Upper lobe of right lung (tissue), 1 donor: Measurements from ENCODE around the gene RPH3AL. TPM values are rescaled to one million over a fixed set of nuclear protein-coding genes. Genes with fewer than 3 reads are reported as not detected.
"Not testable (repeated sequence)": the region's sequence is repeated elsewhere in the genome, so short reads cannot be mapped to it uniquely, and the experiment has no call there.

Source experiments
- ATAC-seq: fragments of 200-7000 bp; cut with Tn5 transposase; one replicate; pipeline ENCODE4 v1.9.1; 2020; ENCODE audit warnings: mild to moderate bottlenecking, moderate library complexity
- DNase-seq: peaks from one replicate; pipeline ENCODE4 v3.0.0-alpha.2; 2020
- H3K27ac ChIP-seq: fragments of 200-600 bp; one replicate; pipeline ENCODE4 v1.8.0; 2022
- H3K27me3 ChIP-seq: fragments of 200-600 bp; one replicate; pipeline ENCODE4 v1.8.0; 2022; ENCODE audit warnings: mild to moderate bottlenecking
- H3K36me3 ChIP-seq: fragments of 200-600 bp; one replicate; pipeline ENCODE4 v1.8.0; 2022
- H3K4me1 ChIP-seq: fragments of 200-600 bp; one replicate; pipeline ENCODE4 v1.8.0; 2022
- H3K4me3 ChIP-seq: fragments of 200-600 bp; one replicate; pipeline ENCODE4 v1.8.0; 2022; ENCODE audit warnings: mild to moderate bottlenecking
- H3K9me3 ChIP-seq: fragments of 200-600 bp; one replicate; pipeline ENCODE4 v1.8.0; 2022
- CTCF ChIP-seq: fragments of 200-600 bp; IDR thresholded peaks from one replicate; pipeline ENCODE4 v1.8.0; 2022; ENCODE audit warnings: antibody characterized with exemption
- intact Hi-C: fragments of 100-400 bp; cut with DNase I; formaldehyde crosslinking; loops from one replicate; pipeline ENCODE4 v1.11.0; 2022
- total RNA-seq: library from RNA; stranded (reverse); fragmentation: NEBNext Ultra II Directional; extraction: Animal tissue kit (Norgen Biotek cat#: 25700); gene quantifications from one replicate; pipeline ENCODE4 v1.2.1, GENCODE V29; 2021
- donor health status: DM: no; HTN: yes; CAD: no; lungs with severe emphysema.

RPH3AL gene
- total RNA-seq, 1 donor from 2014 or later: 33.3 TPM

- H3K36me3 ChIP-seq: no peaks in the 10 kb centered on the region
- H3K9me3 ChIP-seq: no peaks in the 10 kb centered on the region
- no peak for TF ChIP-seq CTCF
- peak overlapping the region; percentile 72 for H3K27ac ChIP-seq
- DNase-seq (no peak), ATAC-seq (no peak)
- no peaks in the 10 kb centered on the region for H3K27me3 ChIP-seq
- H3K4me1 ChIP-seq: peaks cover 8% of the 10 kb centered on the region
- H3K4me3 ChIP-seq: no peak overlapping the region
- intact Hi-C loops: no loop called here
Measured at GRCh38 chr17:279331-279730, 73.3 kb downstream of the RPH3AL start.

DNA sequence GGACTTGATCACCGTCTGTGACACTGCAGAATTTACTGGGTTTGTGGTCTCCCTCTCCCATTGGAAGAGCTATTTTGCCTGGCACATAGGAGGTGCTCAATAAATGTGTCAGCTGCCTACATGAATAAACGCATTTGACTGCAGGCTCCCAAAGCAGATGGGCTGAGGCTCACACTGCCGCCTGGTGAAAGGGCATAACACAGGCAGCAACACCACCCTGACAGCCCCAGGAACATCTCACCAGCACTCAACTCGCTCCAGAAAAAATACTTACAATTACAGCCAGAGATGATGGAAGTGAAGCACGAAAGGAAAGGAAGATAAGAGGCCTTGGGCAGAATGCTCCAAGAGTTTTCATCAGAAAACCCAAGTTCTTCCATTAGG is 73.9 kb downstream of the RPH3AL start:
- Histone ChIP-seq H3K9me3 (no peaks in the 10 kb centered on the region), H3K36me3 (no peaks in the 10 kb centered on the region), H3K4me3 (no peak overlapping the region), H3K4me1 (peaks cover 8% of the 10 kb centered on the region), H3K27me3 (no peaks in the 10 kb centered on the region), H3K27ac (no peak overlapping the region)
- TF ChIP-seq CTCF: no peak
- intact Hi-C loops: no loop called here
- DNase-seq: peak; percentile 29
- no peak for ATAC-seq

- Histone ChIP-seq H3K36me3 (no peaks in the 10 kb centered on the region), H3K27me3 (no peaks in the 10 kb centered on the region), H3K27ac (no peak overlapping the region), H3K4me3 (no peak overlapping the region), H3K4me1 (peaks cover 8% of the 10 kb centered on the region), H3K9me3 (no peaks in the 10 kb centered on the region)
- intact Hi-C loops: no loop called here
- peak; percentile 25 for DNase-seq
- no peak for TF ChIP-seq CTCF
- ATAC-seq: no peak
Measured at GRCh38 chr17:278055-278675, 74.4 kb downstream of the RPH3AL start.

DNA sequence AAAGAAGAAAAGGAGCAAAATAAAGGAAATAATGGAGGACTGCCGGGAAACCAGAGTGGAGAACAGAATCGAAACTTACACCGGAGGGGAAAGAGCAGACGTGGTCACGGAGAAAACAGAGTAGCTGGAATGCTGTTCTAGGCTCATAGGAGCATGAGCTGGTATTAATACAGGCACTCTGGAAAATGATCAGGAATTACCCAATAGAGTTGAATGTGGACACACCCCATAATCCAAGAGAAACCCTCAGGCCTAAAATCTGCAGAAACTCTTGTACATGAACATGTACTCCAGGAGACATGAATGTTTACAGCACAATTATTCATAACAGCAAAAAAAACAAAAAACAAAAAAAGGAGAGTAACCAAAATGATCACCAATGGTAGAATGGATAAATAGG is 77.7 kb downstream of the RPH3AL start:
- TF ChIP-seq CTCF: no peak
- Histone ChIP-seq H3K27ac (no peak overlapping the region), H3K27me3 (no peaks in the 10 kb centered on the region), H3K36me3 (no peaks in the 10 kb centered on the region), H3K4me3 (no peak overlapping the region), H3K4me1 (no peaks in the 10 kb centered on the region), H3K9me3 (no peaks in the 10 kb centered on the region)
- ATAC-seq (no peak), DNase-seq (no peak)
- intact Hi-C loops: no loop called here

DNA sequence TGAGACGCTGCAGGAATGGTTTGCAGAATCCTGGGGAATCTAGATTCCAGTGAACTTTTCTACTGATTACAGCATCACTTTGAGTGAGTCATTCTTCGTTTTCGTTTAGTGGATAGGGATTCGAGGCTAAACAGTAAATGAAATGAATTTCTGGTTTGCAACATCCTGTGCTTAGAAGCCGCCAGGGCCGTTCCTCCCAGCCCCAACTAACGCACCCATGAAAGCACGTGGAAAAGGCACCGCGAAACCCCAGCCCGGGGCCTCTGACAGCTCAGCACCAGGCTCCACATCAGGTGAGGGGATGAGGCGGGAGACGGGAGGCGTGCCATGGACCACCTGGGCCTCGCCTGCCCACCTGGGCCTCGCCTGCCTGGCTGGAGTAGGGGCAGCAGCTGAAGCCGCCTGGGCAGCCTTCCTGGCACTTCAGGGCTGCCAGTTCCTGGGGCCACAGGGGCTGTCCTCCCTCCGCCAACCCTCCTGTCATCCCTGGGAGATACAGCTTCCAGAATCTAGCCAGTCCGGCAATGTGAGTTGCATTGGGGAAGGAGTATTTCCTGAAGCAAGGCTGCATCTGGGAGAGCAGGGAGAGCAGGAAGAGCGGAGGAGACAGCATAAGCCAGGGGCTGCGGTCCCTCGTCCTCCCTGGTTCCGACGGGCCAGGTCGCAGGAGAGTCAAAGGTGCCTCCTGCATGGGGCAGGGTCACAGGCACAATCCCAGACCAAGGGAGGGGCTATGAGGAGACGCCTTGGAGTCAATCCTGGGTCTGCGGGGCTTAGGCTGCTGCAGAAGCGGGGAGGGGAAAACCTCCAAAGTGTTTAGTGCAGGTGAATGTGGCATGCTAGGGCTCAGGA is 78.4 kb downstream of the RPH3AL start:
- Histone ChIP-seq H3K27ac (no peak overlapping the region), H3K4me1 (no peaks in the 10 kb centered on the region), H3K27me3 (no peaks in the 10 kb centered on the region), H3K36me3 (no peaks in the 10 kb centered on the region), H3K9me3 (no peaks in the 10 kb centered on the region), H3K4me3 (no peak overlapping the region)
- DNase-seq (peak; percentile 53), ATAC-seq (peak; percentile 23)
- intact Hi-C loops: no loop called here
- no peak for TF ChIP-seq CTCF

- H3K36me3 ChIP-seq, H3K4me3 ChIP-seq, H3K27me3 ChIP-seq, H3K4me1 ChIP-seq, ATAC-seq, H3K27ac ChIP-seq, H3K9me3 ChIP-seq, intact Hi-C loops: not testable (repeated sequence)
- DNase-seq: peak; percentile 22
Measured at GRCh38 chr17:272856-273255, 79.8 kb downstream of the RPH3AL start.

DNA sequence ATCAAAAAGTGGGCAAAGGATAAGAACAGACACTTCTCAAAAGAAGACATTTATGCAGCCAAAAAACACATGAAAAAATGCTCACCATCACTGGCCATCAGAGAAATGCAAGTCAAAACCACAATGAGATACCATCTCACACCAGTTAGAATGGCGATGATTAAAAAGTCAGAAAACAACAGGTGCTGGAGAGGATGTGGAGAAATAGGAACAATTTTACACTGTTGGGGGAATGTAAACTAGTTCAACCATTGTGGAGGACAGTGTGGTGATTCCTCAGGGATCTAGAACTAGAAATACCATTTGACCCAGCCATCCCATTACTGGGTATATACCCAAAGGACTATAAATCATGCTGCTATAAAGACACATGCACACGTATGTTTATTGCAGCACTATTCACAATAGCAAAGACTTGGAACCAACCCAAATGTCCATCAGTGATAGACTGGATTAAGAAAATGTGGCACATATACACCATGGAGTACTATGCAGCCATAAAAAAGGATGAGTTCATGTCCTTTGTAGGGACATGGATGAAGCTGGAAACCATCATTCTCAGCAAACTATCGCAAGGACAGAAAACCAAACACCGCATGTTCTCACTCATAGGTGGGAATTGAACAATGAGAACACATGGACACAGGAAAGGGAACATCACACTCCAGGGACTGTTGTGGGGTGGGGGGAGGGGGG is 80.5 kb downstream of the RPH3AL start:
- H3K27me3 ChIP-seq, DNase-seq, H3K4me3 ChIP-seq, H3K36me3 ChIP-seq, intact Hi-C loops, ATAC-seq, H3K4me1 ChIP-seq, H3K27ac ChIP-seq, H3K9me3 ChIP-seq: not testable (repeated sequence)
